GM23338 (cell line): ENCODE results near the gene PDE5A. TPM values are rescaled to one million over a fixed set of nuclear protein-coding genes. Genes with fewer than 3 reads are reported as not detected.

Experiments used
- ATAC-seq: fragments of 200-7000 bp; cut with Tn5 transposase; 3 replicates; pipeline ENCODE4 v1.9.1; 2020
- DNase-seq: peaks from one replicate; pipeline ENCODE4 v3.0.0-alpha.2; 2015; ENCODE audit warnings: low spot score
- H2AFZ ChIP-seq: fragments of 200-600 bp; sonication (generic); 2 replicates; pipeline ENCODE4 v1.8.0; 2016; ENCODE audit warnings: antibody characterized with exemption, mild to moderate bottlenecking, moderate library complexity
- H3F3A ChIP-seq: fragments of 200-600 bp; sonication (generic); replicated peaks from 2 replicates; pipeline ENCODE4 v1.8.0; 2017; ENCODE audit warnings: antibody characterized with exemption, mixed run types, low read depth
- H3K27ac ChIP-seq: fragments of 200-600 bp; sonication (generic); 2 replicates; pipeline ENCODE4 v1.6.1; 2016; ENCODE audit warnings: low read depth
- H3K27me3 ChIP-seq: fragments of 200-600 bp; sonication (generic); 2 replicates; pipeline ENCODE4 v1.8.0; 2016; ENCODE audit warnings: mild to moderate bottlenecking, mixed run types, moderate library complexity; ENCODE audit not compliant: insufficient read depth
- H3K36me3 ChIP-seq: fragments of 200-600 bp; sonication (generic); 2 replicates; pipeline ENCODE4 v1.8.0; 2016; ENCODE audit warnings: mild to moderate bottlenecking; ENCODE audit not compliant: insufficient read depth
- H3K4me1 ChIP-seq: fragments of 200-600 bp; sonication (generic); 2 replicates; pipeline ENCODE4 v1.8.0; 2016; ENCODE audit warnings: mild to moderate bottlenecking, moderate library complexity; ENCODE audit not compliant: insufficient read depth
- H3K4me2 ChIP-seq: fragments of 200-600 bp; sonication (generic); 2 replicates; pipeline ENCODE4 v1.7.1; 2017; ENCODE audit warnings: mixed run types
- H3K4me3 ChIP-seq: fragments of 200-600 bp; sonication (generic); 2 replicates; pipeline ENCODE4 v1.6.1; 2016; ENCODE audit warnings: mixed run types
- H3K79me2 ChIP-seq: fragments of 200-600 bp; sonication (generic); replicated peaks from 2 replicates; pipeline ENCODE4 v1.8.0; 2017; ENCODE audit warnings: mild to moderate bottlenecking; ENCODE audit not compliant: insufficient read depth
- H3K9me2 ChIP-seq: fragments of 200-600 bp; sonication (generic); 2 replicates; pipeline ENCODE4 v1.8.0; 2017; ENCODE audit not compliant: insufficient read depth
- H4K20me1 ChIP-seq: fragments of 200-600 bp; sonication (generic); replicated peaks from 2 replicates; pipeline ENCODE4 v1.8.0; 2017; ENCODE audit warnings: mild to moderate bottlenecking; ENCODE audit not compliant: insufficient read depth
- H3K27ac Mint-ChIP-seq: 2 replicates; pipeline ENCODE4 v1.8.0; 2020; ENCODE audit warnings: inconsistent platforms, mild to moderate bottlenecking, moderate library complexity, mixed read lengths
- H3K27me3 Mint-ChIP-seq: 3 replicates; pipeline ENCODE4 v1.8.0; 2022; ENCODE audit warnings: low read depth, mild to moderate bottlenecking, moderate library complexity, mixed read lengths, inconsistent platforms; ENCODE audit not compliant: insufficient read depth, poor library complexity
- H3K36me3 Mint-ChIP-seq: 3 replicates; pipeline ENCODE4 v1.8.0; 2021; ENCODE audit warnings: low read depth, mild to moderate bottlenecking, inconsistent platforms, moderate library complexity, mixed read lengths
- H3K4me1 Mint-ChIP-seq: 3 replicates; pipeline ENCODE4 v1.8.0; 2020; ENCODE audit warnings: mild to moderate bottlenecking, inconsistent platforms, mixed read lengths
- H3K4me3 Mint-ChIP-seq: 3 replicates; pipeline ENCODE4 v1.8.0; 2021; ENCODE audit warnings: moderate library complexity, mild to moderate bottlenecking, inconsistent platforms, mixed read lengths
- H3K9me3 Mint-ChIP-seq: 3 replicates; pipeline ENCODE4 v1.8.0; 2020; ENCODE audit warnings: moderate library complexity, mild to moderate bottlenecking, inconsistent platforms, mixed read lengths
- CREB1 ChIP-seq: fragments of 250-450 bp; sonication (Bioruptor Pico); IDR thresholded peaks from 2 replicates; pipeline ENCODE4 v1.5.0; 2020; ENCODE audit warnings: low read depth, mild to moderate bottlenecking, moderate library complexity
- EZH2 ChIP-seq: fragments of 200-600 bp; sonication (generic); IDR thresholded peaks from one replicate; pipeline ENCODE4 v1.8.0; 2017; ENCODE audit warnings: antibody characterized with exemption, mild to moderate bottlenecking, low read depth; ENCODE audit not compliant: unreplicated experiment
- EZH2phosphoT487 ChIP-seq: fragments of 200-600 bp; sonication (generic); IDR thresholded peaks from one replicate; pipeline ENCODE4 v1.8.1; 2018; ENCODE audit warnings: antibody characterized with exemption; ENCODE audit not compliant: unreplicated experiment
- JUNB ChIP-seq: IDR thresholded peaks from one replicate; pipeline ENCODE4 v1.6.1; 2016; ENCODE audit warnings: antibody characterized with exemption; ENCODE audit not compliant: unreplicated experiment
- NANOG ChIP-seq: IDR thresholded peaks from 2 replicates; pipeline ENCODE4 v1.6.1; 2016; ENCODE audit warnings: antibody characterized with exemption, borderline replicate concordance
- POLR2AphosphoS5 ChIP-seq: IDR thresholded peaks from 2 replicates; pipeline ENCODE4 v1.6.1; 2016; ENCODE audit warnings: antibody characterized with exemption, low read depth
- STAT1 ChIP-seq: IDR thresholded peaks from one replicate; pipeline ENCODE4 v1.6.1; 2016; ENCODE audit warnings: antibody characterized with exemption; ENCODE audit not compliant: unreplicated experiment
- ZNF114 ChIP-seq: fragments of 250-450 bp; sonication (Bioruptor Pico); IDR thresholded peaks from 2 replicates; pipeline ENCODE4 v1.5.0; 2020; ENCODE audit warnings: mild to moderate bottlenecking, moderate library complexity
- ZNF331 ChIP-seq: fragments of 250-450 bp; sonication (Bioruptor Pico); IDR thresholded peaks from 2 replicates; pipeline ENCODE4 v1.5.0; 2020; ENCODE audit warnings: low read depth, mild to moderate bottlenecking, moderate library complexity
- polyA plus RNA-seq: library from polyadenylated mRNA; unstranded; fragments of >200 nt; fragmentation: Nextera tagmentation; extraction: Ambion mirVana; gene quantifications from 2 replicates; pipeline ENCODE4 v1.2.1, GENCODE V29; 2016
- total RNA-seq: library from RNA; depleted of rRNA; stranded (reverse); fragments of >200 nt; shearing (Covaris generic); gene quantifications from 2 replicates; pipeline ENCODE4 v1.2.3, GENCODE V29; 2014
- TF ChIP-seq, protein P1 (sequence below), 2 experiments: fragments of 200-600 bp in 1 of 2; sonication (generic) in 1 of 2; conservative IDR thresholded peaks; 2 replicates each; pipeline versions ENCODE4 v1.5.1 to v1.6.1; 2016 to 2017; ENCODE audit warnings: antibody characterized with exemption in 2 of 2, low read depth in 2 of 2, mild to moderate bottlenecking in 2 of 2, moderate library complexity in 1 of 2
- TF ChIP-seq, protein P2 (sequence below): fragments of 250-450 bp; sonication (Bioruptor Pico); IDR thresholded peaks from 2 replicates; pipeline ENCODE4 v1.5.0; 2020; ENCODE audit warnings: mild to moderate bottlenecking, moderate library complexity
- TF ChIP-seq, protein P3 (sequence below): IDR thresholded peaks from 2 replicates; pipeline ENCODE4 v1.6.1; 2016; ENCODE audit warnings: antibody characterized with exemption

The PDE5A gene
- total and polyA plus RNA-seq, 2 experiments from 2014 or later: 15.0 to 22.6 TPM

DNA sequence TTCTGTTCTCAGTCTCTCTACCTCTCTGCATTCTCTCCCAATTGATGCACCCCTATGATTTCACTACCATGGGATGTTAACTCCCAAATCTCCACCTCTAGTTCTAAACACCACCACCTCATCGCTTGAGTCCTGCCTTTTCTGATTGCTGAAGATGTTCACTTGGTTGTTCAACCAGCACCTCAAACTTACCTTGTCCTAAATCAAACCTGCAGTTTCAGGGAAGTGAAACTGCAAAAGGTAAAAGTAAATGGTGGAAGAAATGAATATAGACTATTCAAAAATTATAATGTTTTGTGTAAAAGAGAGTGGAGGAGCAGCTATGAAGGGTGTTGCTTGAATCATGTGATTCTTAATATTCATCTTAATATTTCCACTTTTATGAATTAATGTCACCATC is 91.0 kb downstream of the PDE5A start:
- H3K4me3 Mint-ChIP-seq: no peak overlapping the region
- no peak overlapping the region for H3K27ac ChIP-seq
- H3K36me3 ChIP-seq: peaks cover 28% of the 10 kb centered on the region
- H3K79me2 ChIP-seq: no peaks in the 10 kb centered on the region
- H3K36me3 Mint-ChIP-seq: peaks cover 46% of the 10 kb centered on the region
- no peak for TF ChIP-seq POLR2AphosphoS5
- TF ChIP-seq, protein P1, sequence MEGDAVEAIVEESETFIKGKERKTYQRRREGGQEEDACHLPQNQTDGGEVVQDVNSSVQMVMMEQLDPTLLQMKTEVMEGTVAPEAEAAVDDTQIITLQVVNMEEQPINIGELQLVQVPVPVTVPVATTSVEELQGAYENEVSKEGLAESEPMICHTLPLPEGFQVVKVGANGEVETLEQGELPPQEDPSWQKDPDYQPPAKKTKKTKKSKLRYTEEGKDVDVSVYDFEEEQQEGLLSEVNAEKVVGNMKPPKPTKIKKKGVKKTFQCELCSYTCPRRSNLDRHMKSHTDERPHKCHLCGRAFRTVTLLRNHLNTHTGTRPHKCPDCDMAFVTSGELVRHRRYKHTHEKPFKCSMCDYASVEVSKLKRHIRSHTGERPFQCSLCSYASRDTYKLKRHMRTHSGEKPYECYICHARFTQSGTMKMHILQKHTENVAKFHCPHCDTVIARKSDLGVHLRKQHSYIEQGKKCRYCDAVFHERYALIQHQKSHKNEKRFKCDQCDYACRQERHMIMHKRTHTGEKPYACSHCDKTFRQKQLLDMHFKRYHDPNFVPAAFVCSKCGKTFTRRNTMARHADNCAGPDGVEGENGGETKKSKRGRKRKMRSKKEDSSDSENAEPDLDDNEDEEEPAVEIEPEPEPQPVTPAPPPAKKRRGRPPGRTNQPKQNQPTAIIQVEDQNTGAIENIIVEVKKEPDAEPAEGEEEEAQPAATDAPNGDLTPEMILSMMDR (conservative IDR thresholded peaks at IDR 0.05; ENCODE audit: low read depth in 2 of 2): no peak
- TF ChIP-seq, protein P2, sequence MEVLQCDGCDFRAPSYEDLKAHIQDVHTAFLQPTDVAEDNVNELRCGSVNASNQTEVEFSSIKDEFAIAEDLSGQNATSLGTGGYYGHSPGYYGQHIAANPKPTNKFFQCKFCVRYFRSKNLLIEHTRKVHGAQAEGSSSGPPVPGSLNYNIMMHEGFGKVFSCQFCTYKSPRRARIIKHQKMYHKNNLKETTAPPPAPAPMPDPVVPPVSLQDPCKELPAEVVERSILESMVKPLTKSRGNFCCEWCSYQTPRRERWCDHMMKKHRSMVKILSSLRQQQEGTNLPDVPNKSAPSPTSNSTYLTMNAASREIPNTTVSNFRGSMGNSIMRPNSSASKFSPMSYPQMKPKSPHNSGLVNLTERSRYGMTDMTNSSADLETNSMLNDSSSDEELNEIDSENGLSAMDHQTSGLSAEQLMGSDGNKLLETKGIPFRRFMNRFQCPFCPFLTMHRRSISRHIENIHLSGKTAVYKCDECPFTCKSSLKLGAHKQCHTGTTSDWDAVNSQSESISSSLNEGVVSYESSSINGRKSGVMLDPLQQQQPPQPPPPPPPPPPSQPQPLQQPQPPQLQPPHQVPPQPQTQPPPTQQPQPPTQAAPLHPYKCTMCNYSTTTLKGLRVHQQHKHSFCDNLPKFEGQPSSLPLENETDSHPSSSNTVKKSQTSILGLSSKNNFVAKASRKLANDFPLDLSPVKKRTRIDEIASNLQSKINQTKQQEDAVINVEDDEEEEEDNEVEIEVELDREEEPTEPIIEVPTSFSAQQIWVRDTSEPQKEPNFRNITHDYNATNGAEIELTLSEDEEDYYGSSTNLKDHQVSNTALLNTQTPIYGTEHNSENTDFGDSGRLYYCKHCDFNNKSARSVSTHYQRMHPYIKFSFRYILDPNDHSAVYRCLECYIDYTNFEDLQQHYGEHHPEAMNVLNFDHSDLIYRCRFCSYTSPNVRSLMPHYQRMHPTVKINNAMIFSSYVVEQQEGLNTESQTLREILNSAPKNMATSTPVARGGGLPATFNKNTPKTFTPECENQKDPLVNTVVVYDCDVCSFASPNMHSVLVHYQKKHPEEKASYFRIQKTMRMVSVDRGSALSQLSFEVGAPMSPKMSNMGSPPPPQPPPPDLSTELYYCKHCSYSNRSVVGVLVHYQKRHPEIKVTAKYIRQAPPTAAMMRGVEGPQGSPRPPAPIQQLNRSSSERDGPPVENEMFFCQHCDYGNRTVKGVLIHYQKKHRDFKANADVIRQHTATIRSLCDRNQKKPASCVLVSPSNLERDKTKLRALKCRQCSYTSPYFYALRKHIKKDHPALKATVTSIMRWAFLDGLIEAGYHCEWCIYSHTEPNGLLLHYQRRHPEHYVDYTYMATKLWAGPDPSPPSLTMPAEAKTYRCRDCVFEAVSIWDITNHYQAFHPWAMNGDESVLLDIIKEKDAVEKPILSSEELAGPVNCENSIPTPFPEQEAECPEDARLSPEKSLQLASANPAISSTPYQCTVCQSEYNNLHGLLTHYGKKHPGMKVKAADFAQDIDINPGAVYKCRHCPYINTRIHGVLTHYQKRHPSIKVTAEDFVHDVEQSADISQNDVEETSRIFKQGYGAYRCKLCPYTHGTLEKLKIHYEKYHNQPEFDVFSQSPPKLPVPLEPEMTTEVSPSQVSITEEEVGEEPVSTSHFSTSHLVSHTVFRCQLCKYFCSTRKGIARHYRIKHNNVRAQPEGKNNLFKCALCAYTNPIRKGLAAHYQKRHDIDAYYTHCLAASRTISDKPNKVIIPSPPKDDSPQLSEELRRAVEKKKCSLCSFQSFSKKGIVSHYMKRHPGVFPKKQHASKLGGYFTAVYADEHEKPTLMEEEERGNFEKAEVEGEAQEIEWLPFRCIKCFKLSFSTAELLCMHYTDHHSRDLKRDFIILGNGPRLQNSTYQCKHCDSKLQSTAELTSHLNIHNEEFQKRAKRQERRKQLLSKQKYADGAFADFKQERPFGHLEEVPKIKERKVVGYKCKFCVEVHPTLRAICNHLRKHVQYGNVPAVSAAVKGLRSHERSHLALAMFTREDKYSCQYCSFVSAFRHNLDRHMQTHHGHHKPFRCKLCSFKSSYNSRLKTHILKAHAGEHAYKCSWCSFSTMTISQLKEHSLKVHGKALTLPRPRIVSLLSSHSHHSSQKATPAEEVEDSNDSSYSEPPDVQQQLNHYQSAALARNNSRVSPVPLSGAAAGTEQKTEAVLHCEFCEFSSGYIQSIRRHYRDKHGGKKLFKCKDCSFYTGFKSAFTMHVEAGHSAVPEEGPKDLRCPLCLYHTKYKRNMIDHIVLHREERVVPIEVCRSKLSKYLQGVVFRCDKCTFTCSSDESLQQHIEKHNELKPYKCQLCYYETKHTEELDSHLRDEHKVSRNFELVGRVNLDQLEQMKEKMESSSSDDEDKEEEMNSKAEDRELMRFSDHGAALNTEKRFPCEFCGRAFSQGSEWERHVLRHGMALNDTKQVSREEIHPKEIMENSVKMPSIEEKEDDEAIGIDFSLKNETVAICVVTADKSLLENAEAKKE (CRISPR knock-in tag): no peak
- no peak for TF ChIP-seq STAT1
- no peak for TF ChIP-seq NANOG
- TF ChIP-seq, protein P3, sequence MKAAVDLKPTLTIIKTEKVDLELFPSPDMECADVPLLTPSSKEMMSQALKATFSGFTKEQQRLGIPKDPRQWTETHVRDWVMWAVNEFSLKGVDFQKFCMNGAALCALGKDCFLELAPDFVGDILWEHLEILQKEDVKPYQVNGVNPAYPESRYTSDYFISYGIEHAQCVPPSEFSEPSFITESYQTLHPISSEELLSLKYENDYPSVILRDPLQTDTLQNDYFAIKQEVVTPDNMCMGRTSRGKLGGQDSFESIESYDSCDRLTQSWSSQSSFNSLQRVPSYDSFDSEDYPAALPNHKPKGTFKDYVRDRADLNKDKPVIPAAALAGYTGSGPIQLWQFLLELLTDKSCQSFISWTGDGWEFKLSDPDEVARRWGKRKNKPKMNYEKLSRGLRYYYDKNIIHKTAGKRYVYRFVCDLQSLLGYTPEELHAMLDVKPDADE: no peak
- TF ChIP-seq JUNB: no peak
- no peak for TF ChIP-seq EZH2
- no peak for TF ChIP-seq EZH2phosphoT487
- no peak for TF ChIP-seq ZNF114 (CRISPR knock-in tag)
- no peak for TF ChIP-seq ZNF331 (CRISPR knock-in tag)
- no peak for TF ChIP-seq CREB1 (CRISPR knock-in tag)
- ATAC-seq (no peak), DNase-seq (no peak)
- H3K27me3 ChIP-seq: no peaks in the 10 kb centered on the region
- H2AFZ ChIP-seq: no peak overlapping the region
- H3K9me3 Mint-ChIP-seq: peaks cover 20% of the 10 kb centered on the region
- no peaks in the 10 kb centered on the region for H3K9me2 ChIP-seq
- H3K4me2 ChIP-seq: no peak overlapping the region
- peaks cover 5% of the 10 kb centered on the region; the same call in 2 of the 3 replicates for H3K4me1 Mint-ChIP-seq
- H3K27ac Mint-ChIP-seq: no peak overlapping the region
- H4K20me1 ChIP-seq: no peaks in the 10 kb centered on the region
- peaks cover 10% of the 10 kb centered on the region for H3K4me1 ChIP-seq
- no peak overlapping the region for H3K4me3 ChIP-seq
- no peaks in the 10 kb centered on the region for H3K27me3 Mint-ChIP-seq
- no peaks in the 10 kb centered on the region for H3F3A ChIP-seq
